HK-2 (cell line): ENCODE measurements around the gene XYLT1.
"Not testable (repeated sequence)": the region's sequence is repeated elsewhere in the genome, so short reads cannot be mapped to it uniquely, and the experiment has no call there.

Source experiments
- DNase-seq: peaks from one replicate; pipeline ENCODE4 v3.0.0-alpha.2; 2018; ENCODE audit not compliant: unreplicated experiment

Gene XYLT1

DNA sequence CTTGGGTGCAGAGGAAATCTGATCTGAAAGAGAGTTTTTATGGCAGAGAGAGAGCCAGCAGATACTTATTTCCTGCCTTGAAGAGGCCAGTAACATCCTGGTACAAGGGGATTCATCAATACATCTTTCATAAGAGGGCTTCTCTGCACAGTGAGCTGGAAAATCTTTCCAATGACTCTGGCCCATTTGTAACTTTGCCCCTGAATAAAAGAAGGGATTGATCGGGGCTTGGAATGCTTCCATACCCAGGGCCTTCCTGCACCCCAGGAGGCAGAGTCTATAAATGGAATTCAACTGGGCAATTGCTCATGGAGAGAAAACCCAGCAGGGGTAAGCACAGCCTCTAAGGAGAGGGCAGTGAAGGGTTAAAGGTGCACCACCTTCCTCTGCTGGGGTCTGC lies 163.3 kb downstream of the XYLT1 start:
- DNase-seq, result no peak

- DNase-seq, result no peak
Observed at GRCh38 chr16:17306745-17307144, 164.0 kb downstream of the XYLT1 start.

DNA sequence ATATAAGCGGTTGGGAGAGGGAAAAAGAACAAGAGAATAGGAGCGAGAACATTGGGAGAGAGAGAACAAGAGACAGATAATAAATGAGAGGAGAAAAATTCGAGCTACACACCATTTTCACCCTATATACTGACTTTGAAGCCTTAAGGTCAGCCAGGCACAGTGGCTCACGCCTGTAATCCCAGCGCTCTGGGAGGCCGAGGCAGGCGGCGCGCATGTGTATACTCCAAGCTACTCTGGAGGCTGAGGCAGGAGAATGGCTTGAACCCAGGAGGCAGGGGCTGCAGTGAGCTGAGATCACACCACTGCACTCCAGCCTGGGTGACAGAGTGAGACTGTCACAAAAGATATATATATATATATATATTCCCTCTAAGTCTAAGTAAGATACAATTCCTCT lies 164.5 kb downstream of the XYLT1 start:
- DNase-seq, result not testable (repeated sequence)

DNA sequence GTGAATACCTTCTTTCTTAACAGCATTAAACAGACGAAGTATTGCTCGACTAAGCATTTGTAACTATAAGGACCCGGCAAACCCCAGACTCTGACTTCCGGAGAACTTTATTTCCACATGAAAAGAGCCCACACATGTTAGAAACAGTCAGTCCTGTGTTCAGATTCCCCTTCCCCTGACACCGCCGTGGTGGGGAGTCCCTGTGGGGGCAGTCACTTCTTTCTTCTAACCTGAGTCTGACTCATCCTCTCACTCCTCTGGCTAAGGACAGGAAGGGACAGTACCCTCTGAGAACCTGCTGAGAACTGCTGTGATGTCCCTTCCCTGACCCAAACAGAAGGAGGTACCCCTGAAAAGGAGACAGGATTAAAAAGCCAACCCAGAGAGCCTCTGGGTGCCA lies 165.1 kb downstream of the XYLT1 start:
- DNase-seq, result no peak

GRCh38 chr16:17304491-17305119 lies 166.2 kb downstream of the XYLT1 start:
- no peak for DNase-seq

DNA sequence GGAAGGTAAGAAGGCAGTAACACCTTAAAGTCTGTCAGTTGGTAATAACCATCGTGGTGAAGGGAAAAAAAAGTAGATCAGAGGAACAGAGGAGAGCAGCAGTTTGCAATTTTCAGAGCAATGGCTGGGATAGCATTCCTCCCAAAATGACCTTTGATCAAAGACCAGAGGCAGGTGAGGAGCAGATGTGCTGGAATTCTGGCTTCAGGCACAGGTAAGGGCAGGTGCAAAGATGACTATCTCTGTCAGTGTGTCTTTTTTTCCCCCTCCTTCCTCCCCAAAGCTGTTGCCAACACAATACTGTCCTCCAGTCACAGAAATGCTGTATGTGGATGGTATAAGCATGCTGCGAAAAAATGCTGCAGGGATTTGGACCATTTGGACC lies 166.7 kb downstream of the XYLT1 start:
- DNase-seq, result no peak

- DNase-seq, result no peak
Observed at GRCh38 chr16:17303101-17303500, 167.7 kb downstream of the XYLT1 start.

DNA sequence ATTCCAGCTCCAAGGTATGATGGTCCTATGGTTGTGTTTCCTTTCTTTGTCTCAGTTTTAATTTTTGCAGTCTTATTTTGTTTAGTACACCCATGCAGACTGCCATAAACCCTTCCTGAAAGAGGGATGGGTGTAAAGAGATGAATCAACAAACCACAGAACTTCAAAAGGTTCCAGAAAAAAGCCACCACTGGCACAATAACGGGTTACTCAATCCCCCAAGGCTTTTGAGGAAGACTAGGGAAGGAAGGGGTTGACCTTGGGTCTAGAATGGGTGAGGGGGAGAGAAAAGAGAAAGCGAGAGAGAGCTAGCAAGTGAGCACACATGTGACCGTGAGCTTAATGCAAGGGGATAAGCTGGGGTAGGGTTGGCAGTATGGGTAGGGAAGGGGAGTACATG lies 168.1 kb downstream of the XYLT1 start:
- DNase-seq, result no peak

GRCh38 chr16:17302214-17302613 lies 168.5 kb downstream of the XYLT1 start:
- no peak for DNase-seq

GRCh38 chr16:17301593-17302135 lies 169.1 kb downstream of the XYLT1 start:
- DNase-seq, result no peak

- no peak for DNase-seq
Observed at GRCh38 chr16:17301184-17301583, 169.6 kb downstream of the XYLT1 start.

GRCh38 chr16:17299790-17300189 lies 171.0 kb downstream of the XYLT1 start:
- no peak for DNase-seq

DNA sequence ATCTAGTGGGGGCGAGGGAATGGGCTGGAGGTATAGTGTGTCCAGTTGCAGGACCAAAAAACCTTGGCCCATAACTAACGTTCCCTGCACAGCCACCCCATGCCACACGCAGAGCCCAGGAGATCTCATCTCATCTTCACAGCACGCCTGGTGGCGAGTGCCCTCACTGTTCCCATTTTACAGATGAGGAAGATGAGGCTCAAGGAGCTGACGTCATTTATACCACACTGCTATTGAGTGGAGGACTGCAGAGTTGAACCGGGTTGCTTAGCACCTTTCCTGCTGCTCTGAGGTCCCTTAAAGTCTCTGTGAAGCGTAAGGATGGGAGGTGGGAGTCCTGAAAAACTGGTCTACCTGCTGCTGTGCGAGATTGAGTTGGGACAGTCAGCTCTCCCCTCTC lies 172.5 kb downstream of the XYLT1 start:
- no peak for DNase-seq

DNA sequence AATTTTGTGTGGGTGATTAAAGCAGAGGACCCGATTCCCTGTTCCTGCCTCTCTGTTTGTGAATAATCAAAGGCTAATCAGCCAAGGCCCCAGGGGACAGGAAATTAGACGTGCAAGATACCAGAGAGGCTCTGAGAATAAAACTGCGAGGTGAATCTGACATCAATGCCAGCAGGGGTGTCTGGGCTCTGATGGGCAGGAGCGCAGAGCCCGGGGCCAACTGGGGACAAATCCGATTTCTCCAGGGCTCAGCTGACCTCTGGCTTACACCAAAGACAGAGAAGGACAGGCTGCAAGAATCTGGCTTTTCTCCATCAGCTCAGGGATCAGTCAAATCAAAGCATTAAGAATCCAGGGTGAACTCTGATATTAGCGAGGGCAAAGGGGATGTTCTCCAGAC lies 174.3 kb downstream of the XYLT1 start:
- no peak for DNase-seq

DNA sequence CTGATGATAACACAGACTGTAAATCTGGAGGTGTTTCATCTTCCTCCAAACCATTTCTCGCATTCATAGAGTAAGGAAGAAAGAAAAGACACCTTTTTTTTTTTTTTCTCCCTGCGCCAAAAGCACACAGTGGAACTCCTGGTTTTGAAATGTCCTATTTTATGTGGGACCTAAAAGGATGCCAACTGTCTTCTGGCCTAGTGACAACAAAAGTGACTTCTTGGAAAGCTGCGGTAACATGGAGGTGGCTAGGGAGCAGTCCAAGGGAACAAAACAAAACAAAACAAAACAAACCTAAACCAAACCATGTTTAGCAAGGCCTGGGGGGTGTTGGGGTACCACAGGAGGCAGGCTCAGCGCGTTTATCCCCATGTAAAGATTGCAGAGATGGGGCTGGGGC lies 174.8 kb downstream of the XYLT1 start:
- DNase-seq, result no peak

DNA sequence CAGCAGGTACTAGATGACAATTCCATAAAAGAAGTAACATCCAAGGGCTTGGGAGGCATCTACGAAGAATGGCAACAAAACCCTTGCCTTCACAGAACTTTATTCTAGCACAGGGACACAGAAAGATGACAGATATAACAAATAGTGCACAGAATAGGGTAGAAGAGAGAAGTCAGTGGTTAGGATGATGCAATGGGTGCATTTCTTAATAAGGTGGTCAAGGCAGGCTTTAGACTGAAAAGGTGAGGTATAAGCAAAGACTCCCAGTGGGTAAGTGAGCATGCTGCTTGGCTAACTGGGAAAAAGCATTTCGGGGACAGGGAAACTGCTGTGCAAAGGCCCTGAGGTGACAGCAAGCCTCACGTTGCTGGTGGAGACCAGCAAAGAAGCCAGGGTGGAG lies 175.9 kb downstream of the XYLT1 start:
- DNase-seq, result no peak

- DNase-seq, result no peak
Observed at GRCh38 chr16:17293813-17294558, 176.8 kb downstream of the XYLT1 start.

GRCh38 chr16:17291289-17291688 lies 179.5 kb downstream of the XYLT1 start:
- no peak for DNase-seq

- DNase-seq, result no peak
Observed at GRCh38 chr16:17289674-17290635, 180.8 kb downstream of the XYLT1 start.

DNA sequence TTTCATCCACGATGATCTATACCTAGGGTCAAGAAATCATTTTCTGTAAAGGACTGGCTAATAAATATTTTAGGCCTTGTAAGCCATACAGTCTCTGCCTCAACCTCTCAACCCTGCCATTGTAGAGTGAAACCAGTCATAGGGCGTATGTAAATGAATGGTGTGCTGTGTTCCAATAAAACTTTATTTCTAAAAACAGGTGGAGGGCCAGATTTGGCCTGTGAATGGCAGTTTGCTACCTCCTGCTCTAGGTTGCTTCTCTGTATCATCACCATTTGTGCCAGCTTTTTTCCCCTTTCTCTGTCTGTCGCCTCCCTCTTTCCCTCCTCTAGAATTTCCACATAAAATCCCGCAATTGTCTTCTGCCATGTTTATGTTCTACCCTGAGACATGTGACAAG lies 181.7 kb downstream of the XYLT1 start:
- DNase-seq, result no peak

DNA sequence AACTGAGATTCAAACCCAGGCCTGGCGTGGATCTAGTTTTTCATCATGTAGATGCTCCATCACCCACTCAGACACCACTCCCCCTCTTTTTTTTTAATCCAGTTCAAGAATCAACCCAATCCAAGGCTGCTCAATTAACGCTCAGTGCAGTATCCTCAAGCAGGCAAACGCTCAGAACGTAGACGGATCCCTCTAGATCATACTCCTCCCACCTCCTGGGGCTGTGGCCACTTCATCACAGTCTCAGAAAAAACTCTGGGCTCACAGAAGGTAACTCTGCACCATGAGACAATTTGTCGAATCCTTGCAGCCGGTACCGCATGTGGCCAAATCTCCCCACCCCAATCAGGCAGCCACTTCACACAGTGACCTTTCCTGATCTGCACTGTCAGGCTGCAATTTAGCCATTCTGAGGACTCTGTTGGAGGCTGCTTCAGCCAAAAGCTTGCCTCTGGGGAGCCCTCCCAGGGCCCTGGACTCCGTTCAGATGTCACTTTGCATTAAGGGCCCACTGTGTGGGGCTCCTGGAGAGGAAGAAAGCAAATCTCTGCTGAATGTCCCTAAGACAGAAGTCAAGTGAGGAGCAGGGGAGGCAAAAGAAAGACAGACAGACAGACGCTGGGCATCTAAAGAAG lies 183.5 kb downstream of the XYLT1 start:
- DNase-seq, result no peak

- no peak for DNase-seq
Observed at GRCh38 chr16:17286443-17286842, 184.3 kb downstream of the XYLT1 start.
